Endothelial cell of umbilical vein (primary cell): ENCODE results near the gene CHMP6.

Source experiments
- EZH2 ChIP-seq: IDR thresholded peaks from 2 replicates; pipeline ENCODE4 v1.6.1; 2012; ENCODE audit warnings: borderline replicate concordance, low read depth, mild to moderate bottlenecking, moderate library complexity, low read length, inconsistent platforms; ENCODE audit not compliant: severe bottlenecking
- JUN ChIP-seq: IDR thresholded peaks from 2 replicates; pipeline ENCODE4 v1.6.1; 2011; ENCODE audit warnings: borderline replicate concordance, low read depth; ENCODE audit not compliant: insufficient read length, insufficient read depth
- POLR2AphosphoS5 ChIP-seq: IDR thresholded peaks from 2 replicates; pipeline ENCODE4 v1.6.1; 2012; ENCODE audit warnings: low read depth, mild to moderate bottlenecking, control low read depth, low read length, moderate library complexity; ENCODE audit not compliant: insufficient read depth
- TF ChIP-seq, protein P1 (sequence below), 2 donors: IDR thresholded peaks; 1 replicate in 1 of 2; 2 replicates in 1 of 2; pipeline ENCODE4 v1.5.1; 2011; ENCODE audit warnings: low read length in 2 of 2, mild to moderate bottlenecking in 2 of 2, moderate library complexity in 2 of 2, control low read depth in 1 of 2, inconsistent platforms in 1 of 2, low read depth in 1 of 2; ENCODE audit not compliant: insufficient read depth in 1 of 2; ENCODE audit errors: extremely low read depth in 1 of 2

DNA sequence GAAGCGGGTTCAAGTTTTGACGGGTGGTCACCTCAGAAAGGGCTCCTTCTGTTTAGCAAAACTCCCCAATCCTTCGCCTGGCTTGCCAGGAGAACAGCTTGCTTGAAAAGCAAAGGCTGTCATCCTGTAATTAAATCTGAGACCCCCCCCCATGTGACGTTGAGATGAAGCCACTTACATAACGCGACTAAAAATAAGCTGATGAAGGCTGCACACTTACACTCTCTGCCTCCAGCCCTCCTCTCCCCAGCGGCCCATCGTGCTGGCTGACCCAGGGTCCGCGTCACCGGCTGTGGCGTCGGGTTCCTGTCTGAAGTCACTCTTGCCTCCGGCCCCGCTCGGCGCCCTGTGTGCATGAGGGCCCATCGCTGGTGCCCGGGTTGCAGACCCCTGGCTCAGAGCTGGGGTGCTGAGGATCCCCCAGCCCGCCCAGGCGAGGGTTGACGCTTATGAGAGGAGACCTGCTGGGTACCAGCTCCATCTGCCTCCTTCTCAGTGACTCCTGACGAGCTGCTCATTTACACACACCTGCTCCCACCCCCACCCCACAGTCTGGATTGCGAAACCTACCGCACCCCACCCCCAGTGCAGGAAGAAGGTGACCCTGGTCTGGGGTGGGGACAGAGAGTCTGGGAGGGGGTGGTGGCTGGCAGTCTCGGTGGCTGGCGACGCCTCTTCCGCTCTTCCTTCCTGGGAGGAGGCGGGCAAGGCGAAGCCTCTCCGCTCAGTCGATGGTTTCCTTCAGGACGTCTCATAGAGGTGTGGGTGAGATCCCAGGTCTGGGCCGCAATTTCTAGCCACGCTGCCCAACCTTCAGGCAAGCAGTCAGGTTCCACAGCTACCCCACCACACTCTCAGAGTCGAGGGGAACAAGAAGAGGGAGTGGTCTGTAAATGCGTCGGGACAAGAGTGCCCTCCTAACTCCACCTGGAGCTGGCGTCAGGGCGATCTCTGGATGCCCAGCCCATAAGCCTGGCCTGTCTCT lies 40.2 kb downstream of the CHMP6 start:
- TF ChIP-seq, protein P1, sequence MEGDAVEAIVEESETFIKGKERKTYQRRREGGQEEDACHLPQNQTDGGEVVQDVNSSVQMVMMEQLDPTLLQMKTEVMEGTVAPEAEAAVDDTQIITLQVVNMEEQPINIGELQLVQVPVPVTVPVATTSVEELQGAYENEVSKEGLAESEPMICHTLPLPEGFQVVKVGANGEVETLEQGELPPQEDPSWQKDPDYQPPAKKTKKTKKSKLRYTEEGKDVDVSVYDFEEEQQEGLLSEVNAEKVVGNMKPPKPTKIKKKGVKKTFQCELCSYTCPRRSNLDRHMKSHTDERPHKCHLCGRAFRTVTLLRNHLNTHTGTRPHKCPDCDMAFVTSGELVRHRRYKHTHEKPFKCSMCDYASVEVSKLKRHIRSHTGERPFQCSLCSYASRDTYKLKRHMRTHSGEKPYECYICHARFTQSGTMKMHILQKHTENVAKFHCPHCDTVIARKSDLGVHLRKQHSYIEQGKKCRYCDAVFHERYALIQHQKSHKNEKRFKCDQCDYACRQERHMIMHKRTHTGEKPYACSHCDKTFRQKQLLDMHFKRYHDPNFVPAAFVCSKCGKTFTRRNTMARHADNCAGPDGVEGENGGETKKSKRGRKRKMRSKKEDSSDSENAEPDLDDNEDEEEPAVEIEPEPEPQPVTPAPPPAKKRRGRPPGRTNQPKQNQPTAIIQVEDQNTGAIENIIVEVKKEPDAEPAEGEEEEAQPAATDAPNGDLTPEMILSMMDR (IDR thresholded peaks at IDR 0.05; ENCODE audit: extremely low read depth in 1 of 2, insufficient read depth in 1 of 2, low read depth in 1 of 2, low read length in 2 of 2) = no peak
- TF ChIP-seq EZH2 (no peak), POLR2AphosphoS5 (no peak), JUN (no peak)
